Neural progenitor cell (in vitro differentiated cells): ENCODE results near the gene CPS1.

ENCODE experiments used
- CTCF ChIP-seq: fragments of 200-600 bp; sonication (generic); IDR thresholded peaks from 2 replicates; pipeline ENCODE4 v1.5.1; 2017; ENCODE audit warnings: antibody characterized with exemption, mild to moderate bottlenecking
- EZH2phosphoT487 ChIP-seq: fragments of 200-600 bp; sonication (generic); IDR thresholded peaks from 2 replicates; pipeline ENCODE4 v1.6.1; 2017; ENCODE audit warnings: antibody characterized with exemption

GRCh38 chr2:210548878-210549384, 7.5 kb upstream of the CPS1 start:
- TF ChIP-seq CTCF: no peak
- no peak for TF ChIP-seq EZH2phosphoT487
